NCI-H345 (cell line): ENCODE data around the gene CDK9.
A peak's percentile ranks its signal among the peaks of the same experiment; 100 is the strongest.
"Not testable (repeated sequence)": the region's sequence is repeated elsewhere in the genome, so short reads cannot be mapped to it uniquely, and the experiment has no call there.

ENCODE experiments used
- DNase-seq: peaks from one replicate; lab custom pipeline; 2025; lab: John Stamatoyannopoulos, UW

The CDK9 gene

DNA sequence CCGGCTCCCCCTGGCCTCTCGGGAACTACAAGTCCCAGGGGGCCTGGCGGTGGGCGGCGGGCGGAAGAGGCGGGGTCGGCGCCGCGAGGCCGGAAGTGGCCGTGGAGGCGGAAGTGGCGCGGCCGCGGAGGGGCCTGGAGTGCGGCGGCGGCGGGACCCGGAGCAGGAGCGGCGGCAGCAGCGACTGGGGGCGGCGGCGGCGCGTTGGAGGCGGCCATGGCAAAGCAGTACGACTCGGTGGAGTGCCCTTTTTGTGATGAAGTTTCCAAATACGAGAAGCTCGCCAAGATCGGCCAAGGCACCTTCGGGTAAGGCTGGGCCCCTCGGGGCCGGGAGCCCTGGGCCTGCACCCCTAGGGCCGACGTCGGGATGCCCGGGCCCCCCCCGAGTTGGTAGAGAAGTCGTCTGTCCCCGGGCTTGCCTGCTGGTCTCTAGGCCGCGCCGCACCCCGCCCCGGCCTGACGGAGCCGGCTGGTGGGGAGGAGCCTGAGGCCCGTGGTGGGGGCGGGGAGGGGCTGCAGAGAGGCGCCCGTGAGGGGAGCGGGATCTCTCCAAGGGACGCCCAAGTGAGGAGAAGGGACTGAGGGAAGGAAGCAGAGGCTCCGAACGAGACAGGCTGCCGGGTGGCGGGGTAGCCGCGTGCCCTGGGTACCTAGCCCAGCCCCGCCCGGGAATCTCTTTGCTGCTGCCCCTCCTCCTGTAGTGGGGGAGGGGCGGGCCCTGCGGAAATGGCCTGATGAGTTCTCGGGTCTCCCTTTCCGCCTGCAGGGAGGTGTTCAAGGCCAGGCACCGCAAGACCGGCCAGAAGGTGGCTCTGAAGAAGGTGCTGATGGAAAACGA is at the start of gene CDK9:
CDK9 (plus strand) TSS at position 102 of the 840 bp plus-strand sequence; CDS start at position 217, 115 bp downstream.
- DNase-seq: peak; percentile 91

DNA sequence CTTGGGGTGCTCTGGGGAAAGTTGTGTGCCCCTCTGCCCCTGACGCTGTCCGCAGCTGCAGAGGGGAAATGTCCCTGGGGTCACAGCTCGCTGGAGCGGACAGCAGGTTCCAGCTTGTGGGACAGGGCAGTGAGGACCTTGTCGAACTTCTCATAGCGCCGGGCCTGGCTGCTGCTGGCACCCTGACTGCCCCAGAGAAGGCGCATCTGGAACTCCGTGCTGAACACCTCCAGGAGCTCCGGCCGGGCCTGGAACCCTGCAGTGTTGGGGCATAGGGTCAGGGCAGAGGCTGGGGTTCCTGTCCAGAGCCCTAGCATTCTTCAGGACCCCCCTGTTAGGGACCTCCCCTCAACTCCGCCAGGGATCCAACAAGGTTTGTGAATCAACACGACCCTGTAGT is 47.2 kb upstream of the CDK9 start:
- DNase-seq: no peak

DNA sequence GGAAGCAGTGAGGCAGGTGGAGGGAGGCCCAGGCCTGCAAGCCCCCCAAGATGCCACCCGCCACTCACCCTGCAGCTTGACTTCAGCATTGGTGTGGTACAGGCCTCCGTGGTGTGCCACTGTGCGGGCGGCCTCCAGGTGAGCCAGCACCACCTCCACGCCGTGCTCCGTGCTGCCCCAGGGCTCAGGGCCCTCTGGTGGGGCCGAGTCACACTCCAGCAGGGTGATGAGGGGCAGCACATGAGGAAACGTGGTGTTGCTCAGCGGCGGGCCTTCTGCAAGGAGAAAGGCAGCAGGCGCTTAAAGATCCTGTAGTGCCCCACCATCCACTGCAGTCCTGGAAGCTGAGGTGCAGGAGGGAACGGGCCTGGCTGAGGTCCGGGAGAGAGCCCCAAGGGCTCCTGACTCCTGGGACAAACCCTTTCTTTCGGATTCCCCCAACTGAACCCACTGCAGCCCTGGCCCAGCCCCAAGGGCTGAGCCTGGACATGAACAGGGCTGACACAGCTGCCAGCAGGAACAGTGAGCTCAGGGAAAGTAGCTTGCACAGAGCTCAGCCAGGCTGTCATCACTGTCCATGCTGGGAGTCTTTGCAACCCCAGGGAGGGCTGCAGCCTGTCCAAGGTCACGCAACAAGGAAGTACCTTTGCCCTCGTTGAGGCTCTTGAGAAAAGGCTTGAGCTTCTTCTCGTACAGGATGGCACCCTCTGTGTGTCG is 46.1 kb upstream of the CDK9 start:
- no peak for DNase-seq

DNA sequence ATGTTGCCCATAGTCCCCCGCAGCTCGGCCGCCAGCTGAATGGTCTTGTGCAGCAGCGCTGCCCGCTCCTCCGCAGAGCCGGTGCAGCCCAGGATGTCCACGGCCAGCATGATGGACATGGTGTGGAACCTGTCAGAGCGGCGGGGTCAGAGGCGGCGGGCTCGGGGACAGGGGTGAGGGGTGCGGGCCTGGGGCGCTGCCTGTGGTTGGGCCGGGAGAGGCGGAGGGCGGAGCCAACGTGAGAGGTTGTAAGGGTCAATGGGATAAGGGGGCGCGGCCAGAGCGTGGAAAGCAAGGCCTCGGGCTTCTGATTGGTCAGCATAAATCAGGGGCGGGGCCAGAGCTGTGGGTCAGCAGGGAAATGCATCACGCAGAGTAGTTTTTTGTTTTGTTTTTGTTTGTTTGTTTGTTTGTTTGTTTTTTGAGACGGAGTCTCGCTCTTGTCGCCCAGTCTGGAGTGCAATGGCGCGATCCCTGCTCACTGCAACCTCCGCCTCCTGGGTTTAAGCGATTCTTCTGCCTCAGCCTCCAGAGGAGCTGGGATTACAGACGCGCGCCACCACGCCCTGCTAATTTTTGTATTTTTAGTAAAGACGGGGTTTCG is 43.9 kb upstream of the CDK9 start:
- DNase-seq: no peak

DNA sequence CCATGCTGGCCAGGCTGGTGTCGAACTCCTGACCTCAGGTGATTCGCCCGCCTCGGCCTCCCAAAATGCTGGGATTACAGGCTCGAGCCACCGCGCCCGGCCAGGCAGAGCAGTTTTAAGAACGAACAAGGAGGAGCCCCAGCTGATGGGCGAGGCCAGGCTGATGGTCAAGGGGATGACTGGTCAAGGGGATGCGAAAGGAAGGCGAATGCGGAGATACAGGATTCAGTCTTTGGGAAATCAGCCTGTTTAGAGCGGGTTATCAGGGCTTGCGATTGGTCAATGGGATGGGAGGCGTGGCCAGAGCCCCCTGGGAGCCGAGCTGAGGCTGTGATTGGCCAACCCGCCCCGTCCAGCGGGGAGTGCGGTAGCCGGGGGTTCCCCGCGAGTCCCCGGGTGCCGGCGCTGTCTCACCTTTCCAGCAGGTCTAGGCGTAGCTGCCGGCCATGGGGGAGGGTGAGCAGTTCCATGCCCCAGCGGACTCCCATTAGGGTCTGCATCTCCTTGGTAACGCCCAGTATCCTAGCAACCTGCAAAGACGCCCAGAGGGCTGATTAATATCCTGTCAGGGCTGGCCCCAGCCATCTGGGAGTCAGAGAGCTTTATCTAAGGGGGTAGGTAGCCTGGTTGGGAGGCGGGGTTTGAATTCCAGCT is 43.3 kb upstream of the CDK9 start:
- no peak for DNase-seq

DNA sequence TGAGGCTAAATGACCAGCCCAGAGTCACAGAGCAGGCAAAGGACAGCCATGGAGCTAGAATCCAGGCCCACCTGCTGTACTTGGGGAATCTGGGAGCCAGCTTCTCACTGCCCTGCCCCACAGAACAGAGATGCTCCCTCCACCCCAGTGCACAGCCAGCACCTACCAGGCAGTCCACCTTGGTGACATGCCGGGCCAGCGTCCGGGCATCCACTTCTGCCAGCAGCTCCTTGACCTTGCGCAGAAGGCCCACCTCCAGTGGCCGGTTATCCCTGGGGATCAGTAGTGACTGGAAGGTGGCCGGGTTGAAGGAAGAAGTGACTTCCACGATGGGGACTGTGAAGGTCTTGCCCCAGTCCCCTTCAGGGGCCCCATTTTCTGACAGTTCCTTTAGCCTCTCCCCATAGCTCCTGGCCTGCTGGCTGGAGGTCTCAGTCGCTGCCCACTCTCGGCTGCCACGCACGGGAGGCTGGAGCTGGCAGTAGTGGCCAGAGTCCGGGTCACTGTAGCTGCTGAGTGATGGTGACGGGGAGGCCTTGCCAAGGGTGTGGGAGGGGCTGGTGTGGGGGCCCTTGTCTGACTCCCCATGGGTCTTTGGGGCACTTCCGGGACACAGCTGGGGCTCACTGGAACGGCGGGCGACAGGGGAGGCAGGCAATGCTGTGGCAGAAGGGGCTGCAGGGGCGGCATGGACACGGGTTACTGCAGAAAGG is 41.3 kb upstream of the CDK9 start:
- no peak for DNase-seq

DNA sequence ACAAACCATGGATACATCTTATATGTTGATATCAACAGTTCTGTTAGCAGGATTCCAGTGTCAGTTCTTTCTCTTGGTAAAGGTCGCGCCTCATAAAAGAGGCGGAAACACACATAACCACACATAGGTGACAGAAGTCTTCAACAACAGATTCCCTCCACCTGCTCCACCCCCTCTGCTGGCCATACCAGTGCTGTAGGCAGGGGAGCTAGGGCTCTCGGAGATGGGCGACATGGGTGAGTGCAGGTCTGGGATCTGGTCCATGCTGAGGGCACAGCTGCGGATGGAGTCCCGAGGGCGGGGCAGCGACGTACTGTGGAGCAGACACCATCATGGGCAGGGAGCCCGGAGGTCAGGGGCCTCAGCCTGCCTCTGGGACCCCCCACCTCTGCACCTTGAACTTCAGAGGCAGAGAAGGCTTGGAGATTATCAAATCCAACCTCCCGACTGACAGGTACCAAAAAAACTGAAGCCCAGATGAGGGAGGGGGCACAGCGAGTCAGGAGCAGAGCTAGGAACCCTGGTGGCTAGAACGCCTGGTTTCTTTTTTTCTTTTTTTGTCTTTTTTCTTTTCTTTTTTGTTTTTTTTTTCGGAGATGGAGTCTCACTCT is 38.8 kb upstream of the CDK9 start:
- DNase-seq: no peak

DNA sequence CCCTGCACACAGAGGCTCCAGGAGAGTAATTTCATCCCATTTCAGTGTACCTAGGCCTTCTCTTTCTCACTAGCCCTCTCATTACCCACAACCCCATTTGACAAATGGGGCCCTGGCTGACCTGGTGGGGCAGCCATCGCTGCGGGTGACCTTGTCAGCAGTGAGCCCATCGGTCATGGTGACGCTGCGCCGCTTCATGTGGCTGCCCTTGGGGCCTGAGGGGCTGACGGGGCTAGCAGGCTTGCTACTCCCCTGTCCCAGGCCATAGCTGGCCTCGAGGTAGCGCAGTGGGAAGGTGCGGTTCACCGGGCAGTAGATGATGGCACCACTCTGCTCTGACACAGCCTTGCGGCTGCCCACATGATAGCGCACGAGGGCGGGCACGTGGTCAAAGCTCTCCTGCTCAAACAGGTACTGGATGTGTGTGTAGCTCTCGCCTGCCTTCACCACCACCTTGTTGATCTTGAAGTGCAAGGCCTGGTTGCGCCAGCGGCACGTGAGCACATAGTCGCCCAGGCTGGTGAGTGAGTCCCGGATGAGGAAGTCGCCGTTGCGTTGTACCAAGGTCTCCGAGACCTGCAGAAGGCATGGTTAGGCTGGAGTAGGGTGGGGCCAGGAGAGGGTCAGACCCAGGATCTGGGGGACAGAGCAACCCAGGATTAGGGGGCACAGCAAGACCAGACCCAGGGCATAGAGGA is 36.6 kb upstream of the CDK9 start:
- no peak for DNase-seq

DNA sequence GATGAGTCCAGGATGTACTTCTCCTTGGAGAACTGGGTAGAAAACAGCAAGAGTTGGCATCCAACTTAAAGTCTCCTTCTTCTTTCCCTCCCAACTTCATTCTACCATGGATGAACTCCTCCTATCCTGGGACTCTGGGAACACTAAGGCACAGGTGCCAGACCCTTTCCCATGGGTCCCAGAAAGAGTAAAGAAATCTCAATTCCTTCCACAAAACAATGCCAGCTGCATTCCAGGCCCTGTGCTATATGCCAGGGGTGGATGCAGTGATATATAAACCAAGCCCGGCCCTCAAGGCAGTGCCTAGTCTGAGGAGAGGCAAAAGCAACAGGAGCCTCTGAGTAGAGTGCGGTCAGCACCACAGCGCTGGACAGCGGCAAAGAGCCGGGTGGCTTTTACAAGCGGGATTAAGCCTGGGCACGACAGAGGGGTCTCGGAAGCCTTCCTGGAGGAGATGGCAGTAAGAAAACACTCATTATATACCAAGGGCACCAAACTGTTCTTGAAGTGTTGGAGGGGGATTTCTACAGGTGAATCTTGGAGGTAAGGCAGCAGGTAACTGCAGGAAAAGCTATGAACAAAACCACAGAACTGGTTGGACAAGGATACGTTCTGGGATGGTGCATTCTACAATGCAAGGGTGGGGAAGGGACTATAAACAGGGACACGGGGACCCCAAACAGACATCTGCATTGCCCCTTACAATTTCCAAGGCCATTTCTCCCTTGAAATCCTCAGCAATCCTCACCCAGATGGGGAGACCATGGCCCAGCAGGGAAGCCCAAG is 34.4 kb upstream of the CDK9 start:
- DNase-seq: no peak

DNA sequence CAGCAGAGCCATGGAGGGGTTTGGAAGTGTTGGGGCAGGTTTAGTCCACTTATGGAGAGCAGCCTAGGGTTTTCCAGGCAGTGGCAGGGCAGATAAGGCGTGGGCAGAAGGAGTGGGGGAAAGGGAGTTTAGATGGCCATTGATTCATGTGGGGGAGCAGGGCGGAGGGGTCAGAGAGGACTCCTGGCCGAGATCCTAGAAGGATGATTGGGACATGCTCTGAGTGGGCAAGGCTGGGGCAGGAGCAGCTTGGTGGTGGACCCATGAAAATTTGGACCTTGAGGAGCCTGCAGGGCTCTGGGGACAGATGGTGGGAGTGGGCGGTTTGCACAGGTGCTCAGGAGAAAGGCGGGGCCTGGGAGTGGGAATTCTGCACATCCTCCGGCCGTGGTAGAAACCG is 32.7 kb upstream of the CDK9 start:
- no peak for DNase-seq

DNA sequence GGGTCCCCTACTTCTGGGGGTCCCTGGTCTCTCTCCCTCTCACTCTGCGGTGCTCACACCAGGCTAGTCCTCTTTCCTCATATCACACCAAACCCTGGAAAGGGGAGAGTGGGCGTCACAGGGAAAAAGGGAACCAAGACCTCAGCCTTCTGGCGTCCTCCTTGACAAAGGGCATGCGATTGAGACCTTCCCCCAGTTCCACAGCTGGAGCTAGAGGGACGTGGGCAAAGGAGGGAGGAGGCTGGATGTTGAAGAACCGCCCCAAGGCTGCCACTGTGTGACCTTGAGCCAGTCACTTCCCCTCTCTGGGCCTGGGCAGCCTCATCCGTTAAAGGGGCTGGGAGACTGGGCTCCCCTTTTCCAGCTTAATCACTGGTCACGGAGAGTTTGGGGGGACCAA is 32.2 kb upstream of the CDK9 start:
- no peak for DNase-seq

DNA sequence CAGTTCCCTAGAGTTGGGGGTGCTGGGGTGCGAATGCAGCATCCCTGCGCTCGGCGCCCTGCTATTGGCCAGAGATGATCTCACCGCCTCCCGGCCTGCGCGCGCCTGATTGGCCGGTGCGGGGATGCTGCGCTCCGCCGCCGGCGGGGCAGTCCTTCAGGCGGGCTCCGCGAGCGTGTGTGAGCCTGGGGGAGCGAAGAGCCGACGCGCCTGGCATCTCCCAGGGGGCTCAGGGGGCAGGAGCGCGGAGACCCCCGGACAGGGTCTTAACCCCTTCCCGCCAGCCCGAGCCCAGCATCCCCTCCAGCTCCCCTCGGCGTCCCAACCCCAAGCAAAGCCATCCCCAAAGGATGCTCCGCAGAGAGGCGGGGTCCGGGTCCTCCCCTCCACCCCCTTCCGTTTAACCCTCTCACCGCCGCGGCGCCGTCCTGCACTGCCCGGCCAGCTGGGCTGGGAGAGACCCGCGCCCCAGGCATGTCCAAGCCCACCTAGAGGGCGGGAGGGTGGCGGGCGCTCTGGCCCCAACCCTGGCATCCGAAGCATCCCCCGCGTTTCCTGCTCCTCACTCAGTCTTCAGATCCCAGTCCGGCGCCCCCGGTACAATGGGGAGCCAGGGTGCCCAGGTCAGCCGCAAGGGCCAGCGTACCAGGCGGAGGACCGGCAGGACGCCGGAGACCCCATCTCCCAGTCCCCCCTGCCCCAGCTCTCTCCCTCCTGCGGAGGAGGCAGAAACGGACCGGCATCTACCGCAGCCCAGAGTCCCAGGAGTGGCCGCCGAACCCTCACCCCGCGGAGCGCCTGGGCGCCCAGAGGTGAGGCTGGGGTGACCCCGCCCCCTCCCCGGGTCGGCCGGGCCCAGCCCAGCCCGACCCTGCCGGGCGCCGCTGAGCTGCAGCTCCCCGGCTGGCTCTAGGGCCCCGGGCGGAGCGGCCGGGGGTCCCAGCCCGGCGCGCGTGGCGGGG is 31.5 kb upstream of the CDK9 start:
- DNase-seq: peak; percentile 78

DNA sequence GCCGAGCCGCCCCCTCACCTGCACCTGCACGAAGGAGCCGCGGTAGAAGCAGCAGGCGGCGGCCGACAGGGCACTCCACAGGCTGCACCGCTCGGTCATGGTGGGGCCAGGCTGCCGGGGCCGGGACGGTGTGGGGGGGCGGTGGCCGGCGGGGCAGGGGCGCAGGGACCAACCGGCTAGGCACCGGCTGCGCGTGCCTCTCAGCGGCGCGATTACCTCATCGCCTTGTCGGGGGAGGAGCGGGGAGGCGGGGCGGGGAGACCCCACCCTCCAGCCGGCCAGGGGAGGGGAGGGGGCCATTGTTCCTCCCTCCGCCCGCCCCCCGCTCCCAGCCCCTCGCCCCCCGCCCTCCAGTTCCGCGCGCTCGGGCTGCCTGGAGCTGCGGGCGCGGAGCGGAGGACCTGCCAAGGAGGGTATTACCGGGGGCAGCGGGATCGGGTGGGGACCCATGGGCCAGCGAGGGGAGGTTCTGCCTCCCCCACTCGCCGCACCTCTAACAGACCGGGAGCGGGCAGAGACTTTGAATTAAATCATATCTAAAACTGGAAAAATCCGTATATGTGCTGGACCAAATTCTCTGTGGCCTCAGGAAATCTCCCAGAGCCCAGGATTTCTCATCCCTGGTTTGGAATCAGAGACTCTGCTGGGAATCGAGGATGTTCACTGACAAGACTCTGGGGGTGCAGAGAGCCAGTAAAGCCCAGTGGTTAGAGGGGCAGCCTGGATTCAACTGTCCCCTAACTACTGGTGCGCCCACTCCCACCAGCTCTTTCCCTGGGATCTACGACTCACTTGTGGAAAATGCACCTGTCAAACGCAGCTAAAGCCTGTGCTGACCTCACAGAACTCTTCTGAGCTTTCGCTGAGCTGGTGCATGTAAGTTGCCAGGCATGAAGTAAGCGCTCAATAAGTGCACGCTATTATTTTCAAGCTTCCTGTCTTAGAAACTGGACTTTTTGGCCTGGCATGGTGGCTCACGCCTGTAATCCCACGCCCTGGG is 30.5 kb upstream of the CDK9 start:
- peak; percentile 81 for DNase-seq

DNA sequence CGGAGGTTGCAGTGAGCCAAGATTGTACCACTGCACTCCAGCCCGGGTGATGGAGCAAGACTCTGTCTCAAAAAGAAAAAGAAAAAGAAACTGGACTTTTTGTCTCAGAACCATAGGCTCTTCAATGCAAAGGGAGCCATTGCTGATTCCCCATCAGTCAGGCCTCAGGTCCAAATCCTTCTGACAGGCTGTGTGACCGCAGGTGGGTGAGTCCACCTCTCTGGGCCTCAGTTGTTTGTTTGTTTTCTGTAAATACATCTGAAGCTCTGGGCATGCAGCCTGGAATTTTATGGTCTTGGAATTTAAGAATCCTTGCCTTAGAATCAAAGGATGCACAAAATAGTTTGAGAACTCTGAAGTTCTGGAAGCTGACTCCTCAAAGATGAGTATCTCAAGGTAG is 29.6 kb upstream of the CDK9 start:
- DNase-seq: no peak

DNA sequence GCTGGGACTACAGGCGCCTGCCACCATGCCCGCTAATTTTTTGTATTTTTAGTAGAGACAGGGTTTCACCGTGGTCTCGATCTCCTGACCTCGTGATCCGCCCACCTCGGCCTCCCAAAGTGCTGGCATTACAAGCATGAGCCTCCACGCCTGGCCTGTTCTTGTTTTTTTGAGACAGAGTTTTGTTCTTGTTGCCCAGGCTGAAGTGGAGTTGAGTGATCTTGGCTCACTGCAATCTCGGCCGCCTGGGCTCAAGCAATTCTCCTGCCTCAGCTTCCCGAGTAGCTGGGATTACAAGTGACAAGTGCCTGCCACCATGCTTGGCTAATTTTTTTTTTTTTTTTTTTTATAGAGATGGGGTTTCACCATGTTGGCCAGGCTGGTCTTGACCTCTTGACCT is 29.1 kb upstream of the CDK9 start:
- DNase-seq: not testable (repeated sequence)

DNA sequence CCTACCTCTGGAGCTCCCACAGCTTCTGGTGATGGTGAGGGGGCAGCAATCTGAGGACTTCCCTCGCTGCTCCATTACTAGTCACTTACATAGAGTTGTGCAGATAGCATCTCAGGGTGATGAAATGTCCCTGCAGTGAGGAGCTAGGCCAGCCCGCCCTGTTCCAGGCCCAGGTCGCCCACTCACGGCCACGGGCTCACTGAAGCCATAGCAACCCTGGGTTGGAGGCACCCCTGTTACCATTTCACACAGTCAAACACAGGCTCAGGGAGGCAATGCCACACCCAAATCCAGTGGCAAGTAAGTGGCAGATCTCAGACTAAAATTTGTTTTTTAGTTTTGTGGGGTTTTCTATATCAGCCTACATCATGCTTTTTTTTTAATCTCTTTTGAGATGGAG is 27.0 kb upstream of the CDK9 start:
- DNase-seq: no peak

DNA sequence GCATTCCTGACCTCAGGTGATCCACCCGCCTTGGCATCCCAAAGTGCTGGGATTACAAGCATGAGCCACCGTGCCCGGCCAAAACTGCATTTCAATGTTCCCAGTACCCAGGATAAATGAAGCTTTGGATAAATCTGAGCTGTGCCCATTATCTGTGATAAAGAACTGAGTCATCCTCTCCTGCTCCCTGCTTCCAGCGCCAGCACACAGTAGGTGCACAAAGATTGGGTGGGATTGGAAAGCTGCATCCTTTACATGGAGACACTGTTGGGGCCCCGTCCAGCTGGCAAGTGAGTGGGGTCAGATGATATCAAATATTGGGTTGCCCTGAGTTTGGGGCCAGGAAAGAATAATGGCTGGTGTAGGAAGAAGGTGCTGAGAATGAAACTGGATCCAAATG is 24.8 kb upstream of the CDK9 start:
- DNase-seq: no peak
